ENCODE results near the gene SLC9A7. TPM values are rescaled to one million over a fixed set of nuclear protein-coding genes. Genes with fewer than 3 reads are reported as not detected.

SLC9A7 gene
- total RNA-seq, 2 experiments from 2014 or later: 2.2 to 3.2 TPM

DNA sequence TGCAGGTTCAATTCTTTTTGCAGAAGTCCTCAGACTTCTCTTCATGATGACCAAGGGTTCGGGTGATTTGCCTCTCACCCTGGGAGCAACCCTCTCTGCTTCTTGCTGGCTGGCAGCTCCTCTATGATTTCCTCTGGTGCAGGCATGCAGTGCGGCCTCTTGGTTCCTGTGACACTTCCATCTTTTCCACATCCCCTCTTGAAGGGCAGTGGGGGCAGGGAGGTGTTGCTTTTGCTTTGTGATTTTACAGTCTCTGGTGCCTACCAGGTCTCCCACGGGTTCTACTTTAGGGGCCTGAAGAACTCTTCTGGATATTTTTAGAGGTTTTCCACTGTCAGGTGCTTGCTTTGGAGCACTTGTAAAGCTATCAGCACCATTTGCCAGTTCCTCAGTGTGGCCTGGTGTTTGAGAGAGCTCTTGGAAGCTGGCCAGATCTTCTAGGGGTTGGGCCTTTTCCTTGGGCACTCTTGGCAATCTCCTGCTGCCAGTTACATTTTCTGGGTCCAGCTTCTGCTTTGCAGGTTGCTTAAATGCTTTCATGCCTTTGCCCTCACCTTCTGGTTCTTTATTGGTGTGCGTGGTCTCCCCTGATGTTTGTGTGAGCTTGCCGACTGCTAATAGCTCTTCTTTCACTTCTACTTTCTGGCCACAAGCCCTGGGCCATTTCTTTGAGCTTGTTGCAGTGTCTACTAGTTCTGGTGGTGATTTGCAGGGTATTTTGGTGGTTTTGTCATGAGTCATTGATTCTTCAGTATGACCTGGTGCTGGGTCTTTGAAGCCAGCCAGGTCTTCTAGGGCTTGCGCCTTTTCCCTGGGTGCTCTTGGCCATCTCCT, 196.9 kb downstream of the SLC9A7 start:
- Mint-ChIP-seq H3K4me1 (ENCODE audit: low read depth) (no peaks in the 10 kb centered on the region), H3K4me3 (no peak overlapping the region), H3K27ac (no peak overlapping the region), H3K9me3 (no peaks in the 10 kb centered on the region), H3K27me3 (no peaks in the 10 kb centered on the region), H3K36me3 (ENCODE audit: low read depth) (no peaks in the 10 kb centered on the region)
- no peaks in the 10 kb centered on the region for H3K36me3 ChIP-seq (ENCODE audit: insufficient read depth, low read length)
- no peak for ATAC-seq (ENCODE audit: poor library complexity)
- POLR2A ChIA-PET: interaction anchor here (0.6 kb wide), 1 partner anchor 50 kb away, joined by 3 read pairs; no protein-coding TSS in a partner anchor
- H3K4me1 ChIP-seq (ENCODE audit: insufficient read depth, low read length): no peaks in the 10 kb centered on the region
- peak in 1 of 14 experiments; percentile 19 for DNase-seq
- H3K27me3 ChIP-seq (ENCODE audit: control insufficient read depth in 1 of 2, insufficient read depth in 2 of 2, low read length in 2 of 2): no peaks in the 10 kb centered on the region
- TF ChIP-seq, protein P1, sequence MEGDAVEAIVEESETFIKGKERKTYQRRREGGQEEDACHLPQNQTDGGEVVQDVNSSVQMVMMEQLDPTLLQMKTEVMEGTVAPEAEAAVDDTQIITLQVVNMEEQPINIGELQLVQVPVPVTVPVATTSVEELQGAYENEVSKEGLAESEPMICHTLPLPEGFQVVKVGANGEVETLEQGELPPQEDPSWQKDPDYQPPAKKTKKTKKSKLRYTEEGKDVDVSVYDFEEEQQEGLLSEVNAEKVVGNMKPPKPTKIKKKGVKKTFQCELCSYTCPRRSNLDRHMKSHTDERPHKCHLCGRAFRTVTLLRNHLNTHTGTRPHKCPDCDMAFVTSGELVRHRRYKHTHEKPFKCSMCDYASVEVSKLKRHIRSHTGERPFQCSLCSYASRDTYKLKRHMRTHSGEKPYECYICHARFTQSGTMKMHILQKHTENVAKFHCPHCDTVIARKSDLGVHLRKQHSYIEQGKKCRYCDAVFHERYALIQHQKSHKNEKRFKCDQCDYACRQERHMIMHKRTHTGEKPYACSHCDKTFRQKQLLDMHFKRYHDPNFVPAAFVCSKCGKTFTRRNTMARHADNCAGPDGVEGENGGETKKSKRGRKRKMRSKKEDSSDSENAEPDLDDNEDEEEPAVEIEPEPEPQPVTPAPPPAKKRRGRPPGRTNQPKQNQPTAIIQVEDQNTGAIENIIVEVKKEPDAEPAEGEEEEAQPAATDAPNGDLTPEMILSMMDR (IDR thresholded peaks at IDR 0.05): no peak
- intact Hi-C loops (cut with DNase I, micrococcal nuclease): no loop called here
- no peaks in the 10 kb centered on the region for H3K9me3 ChIP-seq (ENCODE audit: control insufficient read depth in 1 of 2, insufficient read depth in 1 of 2, low read length in 2 of 2)
- H3K4me3 ChIP-seq (ENCODE audit: low read length): no peak overlapping the region
- CTCF ChIA-PET: no interaction called here
- H3K27ac ChIP-seq (ENCODE audit: low read depth in 1 of 2, low read length in 2 of 2): no peak overlapping the region

DNA sequence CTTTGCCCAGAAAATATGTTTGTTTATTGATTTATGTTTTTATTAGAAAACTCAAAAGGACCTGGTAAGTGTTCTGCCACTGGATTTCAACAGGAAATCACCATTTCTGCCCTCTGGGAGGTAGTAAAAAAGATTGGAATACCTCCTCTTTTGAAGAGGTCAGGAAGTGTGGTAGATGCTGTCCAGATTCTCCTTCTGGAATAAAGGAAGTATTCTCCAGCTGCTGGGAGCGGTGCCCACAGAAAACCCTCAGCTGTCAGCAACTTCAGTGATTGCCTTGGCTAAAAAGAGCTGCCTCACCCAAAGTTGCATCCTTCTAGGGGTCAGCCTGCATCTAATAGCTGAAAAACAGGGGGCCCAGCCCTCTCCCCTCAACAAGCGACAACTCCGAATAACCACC, 199.9 kb downstream of the SLC9A7 start:
- no peaks in the 10 kb centered on the region for H3K36me3 ChIP-seq (ENCODE audit: insufficient read depth, low read length)
- ChIA-PET POLR2A (no interaction called here), CTCF (no interaction called here)
- Mint-ChIP-seq H3K4me1 (ENCODE audit: low read depth) (peaks cover 4% of the 10 kb centered on the region), H3K27me3 (no peaks in the 10 kb centered on the region), H3K36me3 (ENCODE audit: low read depth) (no peaks in the 10 kb centered on the region), H3K27ac (no peak overlapping the region), H3K4me3 (no peak overlapping the region), H3K9me3 (no peaks in the 10 kb centered on the region)
- TF ChIP-seq, protein P1 (IDR thresholded peaks at IDR 0.05): no peak
- no peak overlapping the region for H3K27ac ChIP-seq (ENCODE audit: low read depth in 1 of 2, low read length in 2 of 2)
- no peaks in the 10 kb centered on the region for H3K27me3 ChIP-seq (ENCODE audit: control insufficient read depth in 1 of 2, insufficient read depth in 2 of 2, low read length in 2 of 2)
- H3K4me3 ChIP-seq (ENCODE audit: low read length): no peak overlapping the region
- H3K4me1 ChIP-seq (ENCODE audit: insufficient read depth, low read length): no peaks in the 10 kb centered on the region
- no peaks in the 10 kb centered on the region for H3K9me3 ChIP-seq (ENCODE audit: control insufficient read depth in 1 of 2, insufficient read depth in 1 of 2, low read length in 2 of 2)
- intact Hi-C loops (cut with DNase I, micrococcal nuclease): loop anchor here (5.0 to 10.0 kb wide), 2 partner anchors 128 to 236 kb away; no protein-coding TSS in a partner anchor
- DNase-seq (no peak), ATAC-seq (ENCODE audit: poor library complexity) (no peak)

- intact Hi-C loops (cut with DNase I, micrococcal nuclease): loop anchor here (1.0 to 10.0 kb wide), 3 partner anchors 87 to 240 kb away; no protein-coding TSS in a partner anchor
- Mint-ChIP-seq H3K4me3 (no peak overlapping the region), H3K4me1 (ENCODE audit: low read depth) (peaks cover 4% of the 10 kb centered on the region), H3K9me3 (no peaks in the 10 kb centered on the region), H3K36me3 (ENCODE audit: low read depth) (no peaks in the 10 kb centered on the region), H3K27ac (no peak overlapping the region), H3K27me3 (no peaks in the 10 kb centered on the region)
- peak in 2 of 14 experiments; percentile 23 to 35 for DNase-seq
- ATAC-seq (ENCODE audit: poor library complexity): no peak
- TF ChIP-seq, protein P1 (IDR thresholded peaks at IDR 0.05): peak; percentile 32
- ChIA-PET POLR2A (no interaction called here), CTCF (interaction anchor here (0.7 to 2.0 kb wide), 2 partner anchors 87 to 753 kb away, joined by 3 to 8 read pairs; no protein-coding TSS in a partner anchor)
- Histone ChIP-seq H3K9me3 (ENCODE audit: control insufficient read depth in 1 of 2, insufficient read depth in 1 of 2, low read length in 2 of 2) (no peaks in the 10 kb centered on the region), H3K27me3 (ENCODE audit: control insufficient read depth in 1 of 2, insufficient read depth in 2 of 2, low read length in 2 of 2) (no peaks in the 10 kb centered on the region), H3K27ac (ENCODE audit: low read depth in 1 of 2, low read length in 2 of 2) (no peak overlapping the region), H3K36me3 (ENCODE audit: insufficient read depth, low read length) (no peaks in the 10 kb centered on the region), H3K4me3 (ENCODE audit: low read length) (no peak overlapping the region), H3K4me1 (ENCODE audit: insufficient read depth, low read length) (no peaks in the 10 kb centered on the region)
Measured at GRCh38 chrX:46554942-46555341, 204.0 kb downstream of the SLC9A7 start.
